ENCODE data around the gene LEF1. TPM values are rescaled to one million over a fixed set of nuclear protein-coding genes. Genes with fewer than 3 reads are reported as not detected.

The LEF1 gene
- total and polyA plus RNA-seq, 2 of the 8 experiments (the other 6 are each of a cell fraction or from before 2014, with no cell fraction given): 2.6 to 5.2 TPM

GRCh38 chr4:108193886-108194672 is 25.3 kb upstream of the LEF1 start:
- Histone ChIP-seq H3K14ac (ENCODE audit: insufficient read length) (no peak overlapping the region), H3K79me1 (ENCODE audit: low read depth, low read length) (no peaks in the 10 kb centered on the region), H3K23ac (ENCODE audit: insufficient read length) (no peak overlapping the region), H3K23me2 (ENCODE audit: low read depth, low read length) (no peaks in the 10 kb centered on the region), H2BK12ac (ENCODE audit: low read depth, low read length) (peak overlapping the region; percentile 32; the same call in 1 of the 2 replicates), H2AK5ac (ENCODE audit: low read depth, low read length) (no peak overlapping the region), H4K8ac (ENCODE audit: extremely low read depth, insufficient read depth, low read length) (no peak overlapping the region), H2BK5ac (ENCODE audit: low read depth, low read length) (no peak overlapping the region), H3K27ac (ENCODE audit: low read depth, low read length) (no peak overlapping the region), H3K36me3 (ENCODE audit: control insufficient read depth in 2 of 4, insufficient read depth in 4 of 4, low read length in 3 of 4) (no peaks in the 10 kb centered on the region), H4K5ac (ENCODE audit: insufficient read length, low read depth, low read length) (no peak overlapping the region), H3K9ac (replicated peaks in 1 of 4; ENCODE audit: extremely low read depth in 1 of 4, low read depth in 3 of 4, low read length in 3 of 4) (no peak overlapping the region), H3K4me3 (ENCODE audit: extremely low read depth in 1 of 4, insufficient read depth in 2 of 4, low read depth in 3 of 4, low read length in 4 of 4) (no peak overlapping the region), H2BK15ac (ENCODE audit: low read length) (no peak overlapping the region), H3K56ac (replicated peaks; ENCODE audit: insufficient read length, low read depth, low read length) (no peak overlapping the region), H4K91ac (replicated peaks; ENCODE audit: insufficient read length, low read length) (no peak overlapping the region), H3K27me3 (replicated peaks in 1 of 4; ENCODE audit: control insufficient read depth in 3 of 4, extremely low read depth in 1 of 4, insufficient read depth in 3 of 4, low read length in 3 of 4) (peaks cover 13 to 39% (median 35%) of the 10 kb centered on the region in 4 experiments), H3K4me1 (replicated peaks in 1 of 4; ENCODE audit: control insufficient read depth in 3 of 4, insufficient read depth in 4 of 4, low read length in 3 of 4) (peaks cover 0 to 8% (median 1%) of the 10 kb centered on the region in 4 experiments; a peak in 6 of 7 replicates), H3K9me3 (ENCODE audit: insufficient read depth in 2 of 2, low read depth in 1 of 2, low read length in 1 of 2) (no peaks in the 10 kb centered on the region), H2AFZ (ENCODE audit: low read length) (no peak overlapping the region), H2BK20ac (ENCODE audit: low read length) (no peak overlapping the region), H3K18ac (ENCODE audit: extremely low read depth, low read length) (no peak overlapping the region), H2BK120ac (replicated peaks; ENCODE audit: low read depth, low read length) (no peak overlapping the region), H4K20me1 (replicated peaks in 1 of 2; ENCODE audit: control insufficient read depth in 1 of 2, insufficient read depth in 2 of 2, low read length in 2 of 2) (peaks cover 0 to 4% of the 10 kb centered on the region in 2 experiments), H3K4me2 (ENCODE audit: insufficient read depth in 1 of 2, low read depth in 2 of 2, low read length in 2 of 2) (no peak overlapping the region; a peak in 1 of 4 replicates), H3K4ac (replicated peaks; ENCODE audit: insufficient read length, low read depth, low read length) (no peak overlapping the region), H3K79me2 (ENCODE audit: control insufficient read depth in 1 of 2, insufficient read depth in 2 of 2, low read length in 2 of 2) (no peaks in the 10 kb centered on the region)
- ChIA-PET POLR2A (ENCODE audit: partially characterized antibody) (interaction anchor here (0.7 to 1.3 kb wide), 2 partner anchors 25 to 33 kb away, joined by 3 read pairs; partner anchors contain the start of gene LEF1), CTCF (ENCODE audit: partially characterized antibody) (interaction anchor here (1.0 to 1.1 kb wide), 2 partner anchors 14 to 63 kb away, joined by 3 read pairs; no protein-coding TSS in a partner anchor)
- DNase-seq (ENCODE audit: low read depth in 1 of 2, low spot score in 2 of 2) (peak in 1 of 2 experiments; percentile 36), FAIRE-seq (peak; percentile 98)
- 43% methylated on average over 4 of the region's 4 CpGs; no CpG with 5 or more reads in 1 of the 2 experiments for WGBS, 2 experiments (ENCODE audit: extremely low coverage in 1 of 2, insufficient coverage in 1 of 2, insufficient read length in 1 of 2, insufficient replicate concordance in 2 of 2, low coverage in 1 of 2, low lambda C conversion rate in 2 of 2, missing lambda C conversion rate in 1 of 2)

Measured in H1 (cell line).